DMS114 treated with DMSO at 0.1 percent for 48 hours (cell line): Measurements from ENCODE around the gene SMIM1.
"Not testable (repeated sequence)": the region's sequence is repeated elsewhere in the genome, so short reads cannot be mapped to it uniquely, and the experiment has no call there.

Source experiments
- DNase-seq: peaks from one replicate; lab custom pipeline; 2025; ENCODE audit not compliant: unreplicated experiment; lab: John Stamatoyannopoulos, UW

SMIM1 gene

GRCh38 chr1:3789421-3790300, 17.1 kb downstream of the SMIM1 start:
- DNase-seq: no peak

GRCh38 chr1:3790500-3790923, 18.0 kb downstream of the SMIM1 start:
- DNase-seq: no peak

- DNase-seq: no peak
Measured at GRCh38 chr1:3790952-3791351, 18.4 kb downstream of the SMIM1 start.

DNA sequence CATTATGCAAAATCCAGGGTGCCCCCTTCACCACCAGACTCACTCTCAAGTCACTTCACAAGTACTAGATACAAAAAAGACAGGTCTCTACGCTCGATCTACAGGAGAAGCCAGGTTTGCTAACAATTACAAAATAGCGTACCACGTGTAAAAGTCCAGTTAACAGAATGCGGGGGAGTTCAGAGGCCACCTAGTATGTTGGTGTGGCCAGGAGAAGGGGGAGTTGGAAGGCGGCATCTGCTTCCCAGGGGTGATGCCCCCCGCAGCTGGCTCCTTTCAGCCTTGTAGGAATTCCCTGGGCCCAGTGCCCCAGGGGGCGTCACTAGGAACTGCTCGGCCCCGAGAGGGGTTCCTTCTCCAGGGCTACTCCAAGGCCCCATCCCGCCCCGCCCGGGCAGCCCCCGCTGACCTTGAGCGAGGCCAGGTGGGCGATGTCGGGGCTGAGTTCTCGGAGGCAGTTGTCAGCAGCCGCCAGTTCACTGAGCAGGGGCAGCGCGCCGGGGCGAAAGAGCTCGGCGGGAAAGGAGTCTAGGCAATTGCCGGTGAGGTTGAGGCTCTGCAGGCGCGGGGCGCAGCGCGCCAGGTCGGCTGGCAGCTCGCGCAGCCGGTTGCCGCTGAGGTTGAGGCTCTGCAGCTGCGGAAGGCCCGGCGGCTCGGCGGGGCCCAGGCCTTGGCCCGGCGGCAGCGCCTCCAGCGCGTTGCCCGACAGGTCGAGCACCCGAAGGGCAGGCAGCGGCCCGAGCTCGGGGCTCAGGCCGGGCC, 23.1 kb downstream of the SMIM1 start:
- no peak for DNase-seq

DNA sequence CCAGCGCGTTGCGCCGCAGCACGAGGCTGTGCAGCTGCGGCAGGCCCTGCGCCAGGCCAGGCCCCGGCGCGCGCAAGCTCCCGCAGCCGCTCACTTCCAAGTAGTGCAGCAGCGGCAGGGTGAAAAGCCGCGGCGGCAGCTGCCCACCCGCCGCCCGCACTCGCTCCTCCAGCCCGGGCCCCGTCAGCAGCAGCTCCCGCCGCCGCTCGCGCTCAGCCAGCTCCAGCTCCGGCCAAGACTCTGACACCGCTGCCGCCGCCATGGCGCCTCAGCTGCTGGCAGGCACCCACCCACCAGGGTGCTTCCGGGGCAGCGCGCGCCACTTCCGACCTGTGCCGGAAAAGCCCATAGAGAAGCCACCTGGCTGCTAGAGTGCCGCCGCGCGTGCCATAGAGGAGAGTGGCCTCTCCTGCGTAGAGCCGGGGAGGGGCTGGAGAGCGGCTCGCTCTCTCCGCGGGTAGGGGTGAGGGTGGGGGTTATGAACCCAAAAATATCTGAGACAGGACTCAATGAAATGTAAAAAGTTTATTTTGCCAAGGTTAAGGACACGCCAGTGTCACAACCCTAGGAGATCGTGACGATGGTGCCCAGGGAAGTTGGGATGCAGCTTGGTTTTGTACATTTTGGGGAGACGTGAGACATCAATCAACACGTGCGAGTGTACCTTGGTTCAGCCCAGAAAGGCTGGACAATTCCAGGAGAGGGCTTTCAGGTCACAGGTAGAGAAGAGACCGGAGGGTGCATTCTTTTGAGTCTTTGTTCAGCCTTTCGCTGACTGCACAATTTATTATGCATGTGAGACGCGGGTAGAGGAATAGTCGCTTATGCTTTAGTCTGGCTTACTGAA, 23.9 kb downstream of the SMIM1 start, which contains the start of gene LRRC47:
LRRC47 (minus strand) TSS at position 284 of the 847 bp plus-strand sequence; CDS start at position 262, 22 bp downstream.
- DNase-seq: peak; percentile 89

GRCh38 chr1:3799976-3800685, 27.6 kb downstream of the SMIM1 start:
- DNase-seq: no peak

- not testable (repeated sequence) for DNase-seq
Measured at GRCh38 chr1:3800795-3801194, 28.2 kb downstream of the SMIM1 start.

DNA sequence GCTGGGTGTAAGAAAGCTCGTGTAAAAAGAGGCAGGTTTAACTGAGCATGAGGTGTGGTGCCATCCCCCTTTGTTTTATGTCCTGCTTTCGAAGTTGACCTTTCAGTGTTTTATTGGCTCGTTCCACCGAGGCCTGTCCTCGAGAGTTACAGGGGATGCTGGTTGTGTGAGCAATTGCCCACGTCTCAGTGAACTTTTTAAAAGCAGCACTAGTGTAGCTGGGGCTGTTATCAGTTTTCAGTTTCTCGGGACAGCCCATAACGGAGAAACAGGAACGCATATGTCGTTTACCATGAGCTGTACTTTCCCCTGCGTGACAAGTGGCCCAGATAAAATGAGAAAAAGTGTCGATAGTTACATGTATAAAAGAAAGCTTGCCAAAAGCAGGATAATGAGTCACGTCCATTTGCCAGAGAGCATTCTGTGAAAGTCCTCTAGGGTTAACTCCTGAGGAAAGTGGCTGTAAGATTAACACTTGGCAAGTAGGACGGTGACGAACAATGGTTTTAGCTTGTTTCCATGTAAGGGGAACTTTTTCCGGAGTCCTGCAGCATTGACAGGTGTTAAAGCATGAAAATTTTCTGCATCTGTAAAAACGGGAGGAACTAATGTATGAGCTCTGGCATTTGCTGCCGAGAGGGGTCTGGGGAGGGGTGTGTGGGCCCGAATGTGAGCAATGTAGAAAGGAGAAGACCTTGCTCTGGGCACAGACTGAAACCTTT, 31.5 kb downstream of the SMIM1 start:
- no peak for DNase-seq

GRCh38 chr1:3804627-3804944, 32.0 kb downstream of the SMIM1 start:
- DNase-seq: not testable (repeated sequence)

- DNase-seq: no peak
Measured at GRCh38 chr1:3805038-3805437, 32.5 kb downstream of the SMIM1 start.

DNA sequence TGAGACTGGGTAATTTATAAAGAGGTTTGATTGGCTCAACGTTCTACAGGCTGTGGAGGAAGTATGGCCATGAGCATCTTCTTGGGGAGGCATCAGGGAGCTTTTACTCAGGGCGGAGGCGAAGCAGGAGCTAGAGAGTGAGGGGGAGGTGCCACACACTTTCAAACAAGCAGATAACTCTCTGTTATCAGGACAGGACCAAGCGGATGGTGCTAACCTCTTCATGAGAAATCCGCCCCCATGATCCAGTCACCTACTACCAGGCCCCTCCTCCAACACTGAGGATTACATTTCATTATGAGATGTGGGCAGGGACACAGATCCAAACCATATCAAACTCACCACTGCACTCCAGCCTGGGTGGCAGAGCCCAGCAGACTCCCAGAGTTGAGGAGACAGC, 35.2 kb downstream of the SMIM1 start:
- no peak for DNase-seq

DNA sequence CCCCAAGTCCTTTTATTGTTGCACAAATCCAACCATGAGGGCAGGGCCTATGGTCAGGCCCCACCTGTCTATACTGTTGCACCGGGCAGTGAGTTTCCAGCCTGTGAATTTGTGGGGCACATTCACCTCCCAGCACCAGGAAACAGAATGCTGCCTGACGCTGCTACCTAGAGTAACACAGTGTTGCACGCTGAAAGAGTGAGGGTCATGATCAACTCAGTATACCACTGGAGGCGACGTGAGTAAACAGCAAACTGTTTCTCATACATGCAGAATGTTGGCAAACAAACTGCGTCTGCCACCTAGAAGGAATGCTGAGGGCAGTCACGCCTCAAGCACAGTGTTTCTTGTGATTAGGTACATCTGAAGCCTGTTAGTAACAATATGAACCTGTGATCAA, 37.1 kb downstream of the SMIM1 start:
- DNase-seq: no peak

GRCh38 chr1:3810149-3810761, 37.7 kb downstream of the SMIM1 start:
- not testable (repeated sequence) for DNase-seq

DNA sequence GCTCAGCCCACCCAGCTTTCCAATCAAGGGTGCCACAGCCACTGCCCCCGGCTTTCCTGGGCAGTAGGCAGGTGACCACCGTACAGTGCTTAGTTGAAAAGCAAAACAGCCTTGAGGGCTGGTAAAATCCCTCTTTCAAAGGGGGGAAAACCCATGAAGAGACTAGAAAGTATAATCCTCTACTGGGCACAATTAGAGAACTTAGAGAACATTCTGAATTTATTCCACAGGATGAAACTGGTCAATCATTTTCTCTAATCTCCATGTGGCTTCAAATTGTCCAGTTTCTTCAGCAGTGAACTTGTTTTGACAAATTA, 39.0 kb downstream of the SMIM1 start:
- DNase-seq: no peak

GRCh38 chr1:3814065-3814464, 41.5 kb downstream of the SMIM1 start:
- no peak for DNase-seq

DNA sequence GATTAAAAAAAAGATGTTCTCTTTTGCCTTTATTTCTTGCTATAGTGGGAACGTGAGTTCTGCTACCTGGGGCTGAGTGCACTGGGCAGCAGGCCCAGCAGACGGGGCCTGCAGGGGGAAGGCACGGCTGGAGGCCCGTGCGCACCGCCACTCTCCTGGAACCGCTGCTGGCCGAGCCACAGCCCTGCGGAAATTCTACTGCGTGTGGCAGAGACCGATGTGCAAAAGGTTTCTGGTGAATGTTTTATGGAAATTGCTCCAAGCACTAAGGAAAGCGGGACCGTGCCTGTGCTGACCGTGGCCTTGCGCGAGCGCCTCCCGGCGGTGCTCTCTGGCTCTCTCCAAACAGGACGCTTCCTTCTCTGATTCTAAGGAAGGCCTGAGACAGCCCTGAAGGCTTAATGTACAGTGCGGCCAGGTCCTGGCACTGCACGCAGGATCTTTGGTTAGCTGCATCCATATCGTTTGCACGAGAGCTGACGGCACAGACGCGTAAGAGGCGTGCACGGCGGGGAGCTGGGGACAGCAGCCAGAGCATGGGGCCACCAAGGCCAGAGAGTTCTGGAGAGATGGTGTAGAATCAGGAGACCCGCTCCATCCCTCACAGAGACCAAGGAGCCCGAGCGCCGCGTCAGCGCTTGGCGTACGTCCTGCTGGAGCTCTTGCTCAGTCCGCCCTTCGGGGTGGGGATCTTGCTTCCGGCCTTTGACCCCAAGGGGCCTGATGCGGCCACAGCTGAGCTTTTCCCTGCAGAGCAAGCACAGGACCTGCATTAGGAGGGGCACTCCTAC, 42.4 kb downstream of the SMIM1 start:
- no peak for DNase-seq

DNA sequence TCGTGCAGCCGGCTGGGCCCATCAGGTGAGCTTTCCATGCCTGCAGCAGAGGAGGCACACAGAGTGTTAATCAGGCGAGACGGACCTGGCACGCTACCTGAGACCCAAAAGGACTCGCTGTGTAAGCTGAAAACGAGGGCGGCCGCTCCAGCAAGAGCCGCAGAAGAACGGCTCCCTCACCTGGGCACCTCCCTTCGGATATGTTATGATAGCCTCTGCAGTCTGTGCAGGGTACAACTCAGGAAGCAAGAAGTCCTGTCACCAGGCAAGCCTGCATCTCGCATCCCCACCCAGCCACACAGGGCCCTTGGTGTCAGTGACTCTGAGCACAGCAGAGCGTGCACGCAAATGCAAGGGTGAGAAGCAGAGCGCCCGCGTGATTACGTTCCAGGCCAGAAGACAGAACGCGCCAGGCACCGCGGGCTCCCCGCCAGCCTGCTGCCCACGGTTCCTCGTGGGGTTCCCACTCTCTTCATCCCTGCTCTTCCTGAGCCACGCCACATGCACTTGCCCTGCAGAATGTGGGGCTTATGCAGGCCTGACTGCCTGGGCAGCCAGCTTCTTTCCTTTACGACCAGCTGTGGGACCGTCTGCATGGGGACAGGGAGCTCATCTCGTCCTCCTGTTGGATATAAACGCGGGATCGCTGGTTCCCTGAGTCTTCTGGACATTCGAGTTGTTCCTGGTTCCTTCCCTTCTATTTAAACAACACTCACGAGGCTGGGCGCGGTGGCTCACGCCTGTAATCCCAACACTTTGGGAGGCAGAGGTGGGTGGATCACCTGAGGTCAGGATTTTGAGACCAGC, 44.0 kb downstream of the SMIM1 start:
- no peak for DNase-seq

DNA sequence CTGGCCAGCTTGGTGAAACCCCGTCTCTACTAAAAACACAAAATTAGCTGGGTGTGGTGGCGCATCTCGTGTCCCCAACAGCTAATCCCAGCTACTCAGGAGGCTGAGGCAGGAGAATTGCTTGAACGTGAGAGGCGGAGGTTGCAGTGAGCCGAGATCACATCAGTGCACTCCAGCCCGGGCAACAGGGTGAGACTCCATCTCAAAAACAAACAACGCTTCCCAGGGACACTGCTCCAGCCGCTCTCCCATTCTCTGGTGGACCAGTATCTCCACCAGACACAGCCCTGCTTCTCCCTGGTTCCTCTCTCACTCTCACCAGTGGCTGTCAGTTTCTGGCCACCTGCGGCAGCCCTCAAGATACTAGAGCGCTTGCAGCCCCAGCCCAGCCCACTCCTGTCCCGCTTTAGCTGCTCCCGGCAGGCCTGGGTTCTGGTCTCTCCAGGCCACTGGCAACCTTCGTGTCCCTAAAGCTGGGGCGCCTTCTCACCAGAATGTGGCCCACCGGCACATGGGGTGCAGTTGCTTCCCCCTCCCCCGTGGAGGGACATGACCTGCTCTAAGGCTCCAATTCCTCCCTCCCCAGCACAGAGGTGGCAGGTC, 44.7 kb downstream of the SMIM1 start:
- DNase-seq: no peak
